DMS79 treated with DMSO at 0.1 percent for 48 hours (cell line): ENCODE results near the gene KRT26.
"Not testable (repeated sequence)": the region's sequence is repeated elsewhere in the genome, so short reads cannot be mapped to it uniquely, and the experiment has no call there.

Experiments used
- DNase-seq: peaks from one replicate; lab custom pipeline; 2025; lab: John Stamatoyannopoulos, UW

The KRT26 gene

GRCh38 chr17:40772101-40772500, at the start of gene KRT26:
Gene KRT26 (minus strand): TSS chr17:40772201. CDS start chr17:40772113, 88 bp downstream.
- DNase-seq, result no peak

- no peak for DNase-seq
Measured at GRCh38 chr17:40821536-40821935, 49.5 kb upstream of the KRT26 start.

- DNase-seq, result no peak
Measured at GRCh38 chr17:40820228-40820838, 48.3 kb upstream of the KRT26 start.

DNA sequence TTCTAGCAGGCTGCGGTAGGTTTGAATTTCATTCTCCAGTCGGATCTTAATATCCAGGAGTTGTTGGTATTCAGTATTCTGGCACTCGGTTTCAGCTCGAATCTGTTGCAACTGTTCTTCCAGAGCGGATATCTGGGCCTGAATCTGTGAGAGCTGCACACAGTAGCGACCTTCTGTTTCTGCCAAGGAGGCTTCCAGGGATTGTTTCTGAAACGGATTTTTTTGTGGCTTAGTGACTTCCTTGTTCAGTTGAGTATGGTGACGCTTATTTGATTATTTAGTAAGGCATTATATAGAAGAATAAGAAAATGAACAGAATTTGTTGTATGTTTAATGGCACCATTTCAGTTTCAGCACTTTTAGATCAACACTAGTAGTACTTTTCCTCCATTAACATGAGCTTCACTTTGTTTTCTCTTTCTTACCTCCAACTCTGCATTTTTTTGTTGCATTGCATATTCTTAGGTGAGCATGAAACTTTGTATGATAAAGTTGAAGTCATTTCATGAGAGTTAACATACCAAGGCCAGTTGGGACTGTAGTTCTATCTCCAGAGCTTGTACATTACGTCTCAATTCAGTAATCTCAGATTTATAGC, 47.6 kb upstream of the KRT26 start:
- peak; percentile 17 for DNase-seq

- DNase-seq, result peak; percentile 64
Measured at GRCh38 chr17:40818733-40819527, 46.9 kb upstream of the KRT26 start.

- DNase-seq, result no peak
Measured at GRCh38 chr17:40818343-40818732, 46.3 kb upstream of the KRT26 start.

- no peak for DNase-seq
Measured at GRCh38 chr17:40817103-40817682, 45.2 kb upstream of the KRT26 start.

- no peak for DNase-seq
Measured at GRCh38 chr17:40816569-40816968, 44.6 kb upstream of the KRT26 start.

GRCh38 chr17:40815381-40815780, 43.4 kb upstream of the KRT26 start:
- no peak for DNase-seq

DNA sequence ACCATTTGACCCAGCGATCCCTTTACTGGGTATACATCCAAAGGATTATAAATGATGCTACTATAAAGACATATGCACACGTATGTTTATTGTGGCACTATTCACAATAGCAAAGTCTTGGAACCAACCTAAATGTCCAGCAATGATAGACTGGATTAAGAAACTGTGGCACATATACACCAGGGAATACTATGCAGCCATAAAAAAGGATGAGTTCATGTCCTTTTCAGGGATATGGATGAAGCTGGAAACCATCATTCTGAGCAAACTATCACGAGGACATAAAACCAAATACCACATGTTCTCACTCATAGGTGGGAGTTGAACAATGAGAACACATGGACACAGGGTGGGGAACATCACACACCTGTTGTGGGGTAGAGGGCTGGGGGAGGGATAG, 42.7 kb upstream of the KRT26 start:
- DNase-seq, result not testable (repeated sequence)

- no peak for DNase-seq
Measured at GRCh38 chr17:40813804-40814203, 41.8 kb upstream of the KRT26 start.

DNA sequence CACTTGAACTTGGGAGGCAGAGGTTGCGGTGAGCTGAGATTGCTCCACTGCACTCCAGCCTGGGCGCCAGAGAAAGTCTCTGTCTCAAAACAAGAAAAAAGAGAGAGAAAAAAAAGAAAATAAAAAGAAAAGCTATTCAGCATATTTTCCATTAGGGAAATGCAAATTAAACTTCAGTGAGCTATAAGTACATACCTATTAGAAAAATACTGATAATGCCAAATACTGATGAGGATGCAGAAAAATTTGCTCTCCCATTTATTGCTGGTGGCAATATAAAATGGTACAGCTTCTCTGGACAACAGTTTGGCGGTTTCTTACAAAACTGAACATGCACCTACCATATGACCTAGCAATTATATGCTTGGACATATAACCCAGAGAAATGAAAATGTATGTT, 40.6 kb upstream of the KRT26 start:
- no peak for DNase-seq

DNA sequence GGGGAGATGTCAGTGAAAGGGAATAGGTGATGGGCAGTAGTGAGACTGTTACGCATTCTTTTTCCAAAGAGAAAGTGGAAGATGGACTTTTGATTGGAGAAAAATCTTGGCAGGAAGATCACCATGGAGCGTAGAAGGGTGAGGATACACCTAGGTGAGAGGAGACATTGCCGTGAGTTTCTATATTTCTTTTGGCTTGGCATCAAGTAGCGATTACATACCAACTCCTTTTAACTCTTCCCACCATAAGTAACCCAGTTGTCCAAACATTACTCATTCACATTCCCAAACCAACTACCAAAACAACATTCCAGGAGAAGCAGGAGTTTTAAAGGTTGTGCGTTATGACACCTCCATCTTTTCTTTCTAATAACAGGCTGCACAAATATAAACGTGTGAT, 38.5 kb upstream of the KRT26 start:
- no peak for DNase-seq

GRCh38 chr17:40809721-40810421, 37.9 kb upstream of the KRT26 start:
- DNase-seq, result no peak

GRCh38 chr17:40806131-40806530, 34.1 kb upstream of the KRT26 start:
- no peak for DNase-seq

- peak; percentile 68 for DNase-seq
Measured at GRCh38 chr17:40803617-40804082, 31.6 kb upstream of the KRT26 start.

- no peak for DNase-seq
Measured at GRCh38 chr17:40801157-40801556, 29.2 kb upstream of the KRT26 start.

DNA sequence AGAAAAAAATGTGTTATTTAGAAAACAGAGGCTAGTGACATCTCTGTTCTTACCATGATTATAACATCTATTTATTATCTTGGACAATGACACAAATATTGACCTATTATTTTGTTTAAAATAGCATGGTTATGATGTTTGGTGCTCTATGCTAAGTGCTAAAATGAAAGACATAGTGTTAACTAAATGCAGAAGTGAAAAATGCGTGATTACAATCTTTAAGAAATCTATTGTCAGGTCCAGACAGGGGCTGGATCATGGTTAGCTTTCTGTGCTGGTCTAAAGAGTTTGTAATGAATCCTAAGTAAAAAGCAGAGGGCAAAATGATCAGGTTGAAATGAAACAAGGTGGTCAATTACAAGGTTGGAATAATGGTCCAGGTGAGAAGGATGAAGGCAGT, 28.4 kb upstream of the KRT26 start:
- no peak for DNase-seq

DNA sequence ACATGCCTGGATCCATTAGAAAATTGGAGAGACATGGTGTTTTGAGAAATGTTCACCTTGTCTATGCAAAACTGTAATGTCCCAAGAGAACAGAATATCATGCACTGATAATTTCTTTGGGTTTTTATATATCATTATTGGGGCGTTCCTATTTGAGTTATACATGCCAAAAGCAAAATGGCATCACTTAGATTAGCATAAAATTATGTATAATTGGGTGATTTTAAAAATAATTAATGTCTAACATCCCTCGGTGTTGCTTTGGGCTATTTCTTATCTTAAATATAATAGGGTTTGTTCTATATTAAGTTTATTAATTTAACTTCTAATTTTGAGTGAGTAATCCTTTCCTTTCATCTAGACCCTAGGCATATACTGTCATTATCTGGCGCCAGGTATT, 27.9 kb upstream of the KRT26 start, which contains the start of gene KRT28:
Gene KRT28 (minus strand): TSS at position 101 of the 400 bp plus-strand sequence. CDS start 66 bp downstream, at position 35.
- no peak for DNase-seq

- DNase-seq, result no peak
Measured at GRCh38 chr17:40796846-40797245, 24.8 kb upstream of the KRT26 start.

DNA sequence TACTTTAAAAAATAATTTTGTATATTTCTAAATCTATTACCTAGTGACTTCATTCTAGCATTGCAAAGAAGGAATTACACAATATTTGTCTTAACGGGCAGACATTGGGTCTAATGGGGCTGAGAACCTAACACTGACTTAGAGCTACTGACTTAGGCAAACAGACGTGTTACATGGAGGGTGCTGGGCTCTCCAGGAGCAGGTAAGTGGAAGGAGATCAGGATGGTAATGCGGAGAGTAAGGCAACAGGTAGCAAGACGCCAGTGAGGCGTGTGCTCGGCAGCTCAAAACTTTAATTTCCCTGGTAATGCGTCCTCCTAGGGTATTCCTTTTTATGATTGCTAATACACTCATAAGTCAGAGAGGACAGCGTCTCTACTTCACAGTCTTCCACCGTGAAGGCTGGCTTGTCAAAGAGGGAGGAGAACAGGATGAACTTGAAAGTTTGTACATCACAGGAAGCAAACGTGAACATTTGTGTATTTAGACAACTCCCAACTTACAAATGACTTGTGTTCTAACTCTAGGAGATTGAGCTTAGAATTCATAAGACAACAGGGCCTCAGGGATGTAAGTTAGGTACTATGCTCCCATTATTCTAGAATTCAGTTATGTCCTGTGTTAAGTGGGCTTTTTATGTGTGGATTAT, 23.1 kb upstream of the KRT26 start:
- DNase-seq, result no peak
